Stomach (tissue), 4 donors: ENCODE data around the gene SLC7A9.

ENCODE experiments used
- CTCF ChIP-seq, 7 experiments: fragments of 450-650 bp in 4 of 7; fragments of 200-600 bp in 3 of 7; sonication (generic) in 3 of 7; IDR thresholded peaks; one replicate each; pipeline ENCODE4 v1.5.1; 2016 to 2019; ENCODE audit warnings: antibody characterized with exemption in 7 of 7, control low read depth in 2 of 7, mild to moderate bottlenecking in 1 of 7
- POLR2A ChIP-seq, 4 donors: fragments of 450-650 bp; IDR thresholded peaks; one replicate each; pipeline ENCODE4 v1.6.1; 2016; ENCODE audit warnings: antibody characterized with exemption in 4 of 4, control low read depth in 2 of 4, mild to moderate bottlenecking in 1 of 4, moderate library complexity in 1 of 4
- POLR2AphosphoS5 ChIP-seq, 3 donors: sonication (generic); formaldehyde crosslinking; IDR thresholded peaks; one replicate each; pipeline ENCODE4 v1.6.1; 2016; ENCODE audit warnings: antibody characterized with exemption in 3 of 3

DNA sequence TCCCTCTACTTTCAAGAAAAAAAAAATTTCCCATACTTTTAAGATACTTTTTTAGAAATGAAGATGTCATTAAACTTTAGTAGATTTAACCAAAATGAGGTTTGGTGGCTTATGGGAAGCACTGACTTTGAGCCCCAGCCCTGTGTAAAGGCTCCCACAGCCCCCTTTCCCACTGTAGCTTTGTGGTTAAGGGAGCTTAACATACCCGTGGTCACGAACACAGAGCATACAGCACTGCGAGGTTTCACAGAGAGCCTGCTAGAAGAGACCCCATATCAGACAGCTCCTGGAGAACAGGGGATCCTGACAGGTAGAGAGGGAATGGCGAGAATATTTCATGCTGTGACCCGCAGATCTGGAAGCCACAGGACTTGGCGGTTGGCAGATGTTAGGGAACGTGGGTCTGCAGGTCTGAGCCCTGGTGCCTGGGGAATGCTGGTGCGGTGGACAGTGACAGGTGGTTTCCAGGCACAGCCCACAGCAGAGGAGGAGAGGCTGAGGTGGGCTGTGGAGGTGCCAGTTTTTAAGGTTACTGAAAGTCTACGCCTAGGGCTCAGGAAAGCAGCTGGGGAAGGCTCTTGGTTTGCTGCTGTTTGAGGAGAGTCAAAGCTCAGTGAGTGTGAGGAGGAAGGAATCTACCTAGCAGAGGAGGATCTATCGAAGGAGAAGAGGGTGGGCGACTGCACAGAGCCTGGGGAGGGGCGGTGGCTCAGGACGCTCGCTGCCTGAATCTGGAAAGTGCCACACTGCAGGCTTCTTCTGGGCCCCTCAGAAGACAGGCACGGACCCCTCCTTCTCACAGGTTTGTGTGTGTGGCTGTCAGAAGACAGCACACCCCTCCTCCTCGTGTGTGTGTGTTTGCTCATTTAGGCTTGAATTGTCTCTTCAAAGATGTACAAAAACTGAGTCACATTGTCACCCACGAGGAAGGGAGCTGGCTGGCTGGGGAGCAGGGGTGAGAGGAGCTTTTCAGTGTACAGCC, 49.9 kb downstream of the SLC7A9 start:
- no peak for TF ChIP-seq POLR2A (IDR thresholded peaks at IDR 0.05)
- no peak for TF ChIP-seq CTCF (IDR thresholded peaks at IDR 0.05)
- no peak for TF ChIP-seq POLR2AphosphoS5 (IDR thresholded peaks at IDR 0.05)
